Stimulated activated CD8-positive, alpha-beta memory T cell treated with anti-CD3 and anti-CD28 coated beads, Interleukin-4, amount 100 ng/mL, for 24 hours (primary cell): ENCODE measurements around the gene CCDC106.

Source experiments
- DNase-seq: peaks from one replicate; pipeline ENCODE4 v3.0.0-alpha.2; 2020; ENCODE audit warnings: low read depth

CCDC106 gene

GRCh38 chr19:55697698-55698097 lies 49.7 kb downstream of the CCDC106 start:
- no peak for DNase-seq

- no peak for DNase-seq
These were observed 50.2 kb downstream of the CCDC106 start for GRCh38 chr19:55698256-55698655.

- no peak for DNase-seq
These were observed 51.2 kb downstream of the CCDC106 start for GRCh38 chr19:55699221-55699620.

- no peak for DNase-seq
These were observed 52.8 kb downstream of the CCDC106 start for GRCh38 chr19:55700813-55701212.

- no peak for DNase-seq
These were observed 54.2 kb downstream of the CCDC106 start for GRCh38 chr19:55702131-55702627.
